HG03378 (cell line): Measurements from ENCODE around the gene SLC17A9.

Experiments used
- ATAC-seq: cut with Tn5 transposase; IDR thresholded peaks from one replicate; pipeline ENCODE4 v1.9.1; 2021; ENCODE audit warnings: mild to moderate bottlenecking, moderate library complexity; ENCODE audit not compliant: unreplicated experiment

Gene SLC17A9

GRCh38 chr20:62979876-62980373, 27.4 kb downstream of the SLC17A9 start:
- ATAC-seq: no peak

- ATAC-seq: no peak
Measured at GRCh38 chr20:62980380-62980960, 28.0 kb downstream of the SLC17A9 start.

GRCh38 chr20:62980970-62981369, 28.5 kb downstream of the SLC17A9 start:
- ATAC-seq: no peak

GRCh38 chr20:62982124-62983075, 29.9 kb downstream of the SLC17A9 start:
- no peak for ATAC-seq

GRCh38 chr20:62983210-62983609, 30.7 kb downstream of the SLC17A9 start:
- no peak for ATAC-seq

GRCh38 chr20:62984666-62985443, 32.3 kb downstream of the SLC17A9 start:
- no peak for ATAC-seq

GRCh38 chr20:62985444-62985778, 32.9 kb downstream of the SLC17A9 start:
- no peak for ATAC-seq

GRCh38 chr20:62986257-62986800, 33.8 kb downstream of the SLC17A9 start:
- no peak for ATAC-seq

GRCh38 chr20:62987114-62987513, 34.6 kb downstream of the SLC17A9 start:
- ATAC-seq: no peak

- ATAC-seq: no peak
Measured at GRCh38 chr20:62989201-62989601, 36.7 kb downstream of the SLC17A9 start.

GRCh38 chr20:62990306-62990825, 37.9 kb downstream of the SLC17A9 start:
- ATAC-seq: no peak

GRCh38 chr20:62991196-62991807, 38.8 kb downstream of the SLC17A9 start:
- no peak for ATAC-seq

GRCh38 chr20:62991863-62992262, 39.4 kb downstream of the SLC17A9 start:
- no peak for ATAC-seq

GRCh38 chr20:62993856-62994494, 41.5 kb downstream of the SLC17A9 start:
- no peak for ATAC-seq

- ATAC-seq: no peak
Measured at GRCh38 chr20:62994869-62995281, 42.4 kb downstream of the SLC17A9 start.

GRCh38 chr20:62995481-62995880, 43.0 kb downstream of the SLC17A9 start:
- ATAC-seq: no peak

- no peak for ATAC-seq
Measured at GRCh38 chr20:62995898-62996595, 43.5 kb downstream of the SLC17A9 start.

GRCh38 chr20:62996596-62996982, 44.1 kb downstream of the SLC17A9 start:
- ATAC-seq: no peak

- no peak for ATAC-seq
Measured at GRCh38 chr20:62997417-62998035, 45.0 kb downstream of the SLC17A9 start.
